ENCODE results near the gene MYH7.

The MYH7 gene

DNA sequence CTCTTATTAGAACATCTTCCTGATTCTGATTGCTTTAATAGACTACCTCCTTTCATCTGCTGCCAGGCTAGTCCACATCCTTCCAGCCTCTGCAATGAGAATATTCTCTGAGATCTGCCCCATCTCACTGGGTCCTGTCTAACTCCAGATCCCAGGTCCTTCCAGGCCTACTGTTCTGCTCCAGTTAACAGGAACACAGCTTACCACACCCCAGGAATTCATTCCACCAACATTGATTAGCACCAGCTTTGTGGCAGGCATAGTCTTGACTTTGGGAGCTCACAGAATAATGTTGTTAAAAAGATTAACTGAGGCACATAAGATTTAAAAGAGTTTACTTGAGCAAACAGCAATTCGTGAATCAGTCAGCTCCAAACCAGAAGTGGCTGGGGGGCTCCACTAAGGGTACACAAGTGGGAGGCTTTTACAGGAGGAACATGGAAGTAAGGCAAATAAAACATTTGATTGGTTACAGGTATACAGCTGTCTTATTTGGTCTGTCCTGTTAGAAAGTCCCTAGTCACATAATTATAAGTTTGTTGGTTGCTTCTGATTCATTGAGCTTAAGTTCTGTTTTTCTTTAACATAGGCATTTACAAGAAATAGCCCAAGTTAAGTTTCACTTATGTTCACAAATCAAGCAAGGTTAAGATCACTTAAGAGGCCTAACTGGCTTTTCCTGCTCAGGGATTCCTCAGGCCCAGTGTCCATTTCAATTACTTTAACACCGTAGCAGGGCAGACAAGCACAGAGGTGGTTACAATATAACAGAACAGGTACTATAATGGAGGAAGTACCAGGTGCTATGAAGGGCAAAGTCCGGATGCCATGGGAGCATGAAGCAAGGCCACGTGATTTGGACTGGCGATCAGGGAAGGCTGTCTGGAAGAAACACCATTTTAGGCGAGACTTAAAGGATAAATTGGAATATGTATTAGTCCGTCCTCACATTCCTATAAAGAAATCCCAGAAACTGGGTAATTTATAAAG is 12.2 kb upstream of the MYH7 start:
- DNase-seq (ENCODE audit: low read depth in 2 of 2): no peak

GRCh38 chr14:23446291-23446851 is 10.9 kb upstream of the MYH7 start:
- no peak for DNase-seq (ENCODE audit: low read depth in 2 of 2)

DNA sequence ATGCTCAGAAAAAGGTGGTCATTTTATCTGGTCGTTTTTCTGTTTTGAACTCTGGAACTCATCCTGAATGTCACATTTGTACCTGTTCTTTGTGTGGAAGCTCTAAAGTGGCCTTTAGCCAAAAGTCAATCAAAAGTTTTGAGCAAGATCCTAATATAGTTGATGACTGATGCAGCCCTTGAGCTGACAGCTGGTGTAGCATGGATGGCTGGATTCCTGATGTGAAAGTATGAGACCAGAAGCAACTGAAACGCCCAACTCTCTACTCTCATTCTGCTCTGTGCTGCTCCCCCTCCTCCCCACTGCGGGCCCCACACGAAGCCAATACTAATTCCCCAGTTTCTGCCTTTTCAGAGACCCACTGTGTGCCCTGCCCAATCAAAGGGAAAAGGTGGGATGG is 10.3 kb upstream of the MYH7 start:
- DNase-seq (ENCODE audit: low read depth in 2 of 2): no peak

- no peak for DNase-seq (ENCODE audit: low read depth in 2 of 2)
Measured at GRCh38 chr14:23444314-23444713, 8.9 kb upstream of the MYH7 start.

DNA sequence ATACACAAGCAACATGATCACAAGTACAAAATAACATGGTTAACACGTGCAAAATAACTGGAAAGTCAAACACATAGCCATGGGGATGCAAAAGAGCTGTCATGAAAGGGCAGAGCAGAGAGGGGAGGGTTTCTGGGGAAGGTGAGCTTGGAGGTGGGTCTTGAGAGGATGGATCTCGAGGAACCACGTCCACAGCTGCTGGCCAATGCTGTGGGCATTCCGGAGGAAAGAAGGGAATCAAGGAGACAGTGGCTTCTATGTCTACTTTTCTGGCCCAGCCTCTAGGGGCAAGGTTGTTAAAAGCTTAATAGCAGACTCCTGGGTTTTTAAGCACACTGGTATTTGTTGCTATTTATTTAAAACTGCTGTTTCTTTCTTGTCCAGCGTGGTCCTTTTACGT is 8.4 kb upstream of the MYH7 start:
- DNase-seq (ENCODE audit: low read depth in 2 of 2): no peak

GRCh38 chr14:23443411-23443812 is 8.0 kb upstream of the MYH7 start:
- no peak for DNase-seq (ENCODE audit: low read depth in 2 of 2)

DNA sequence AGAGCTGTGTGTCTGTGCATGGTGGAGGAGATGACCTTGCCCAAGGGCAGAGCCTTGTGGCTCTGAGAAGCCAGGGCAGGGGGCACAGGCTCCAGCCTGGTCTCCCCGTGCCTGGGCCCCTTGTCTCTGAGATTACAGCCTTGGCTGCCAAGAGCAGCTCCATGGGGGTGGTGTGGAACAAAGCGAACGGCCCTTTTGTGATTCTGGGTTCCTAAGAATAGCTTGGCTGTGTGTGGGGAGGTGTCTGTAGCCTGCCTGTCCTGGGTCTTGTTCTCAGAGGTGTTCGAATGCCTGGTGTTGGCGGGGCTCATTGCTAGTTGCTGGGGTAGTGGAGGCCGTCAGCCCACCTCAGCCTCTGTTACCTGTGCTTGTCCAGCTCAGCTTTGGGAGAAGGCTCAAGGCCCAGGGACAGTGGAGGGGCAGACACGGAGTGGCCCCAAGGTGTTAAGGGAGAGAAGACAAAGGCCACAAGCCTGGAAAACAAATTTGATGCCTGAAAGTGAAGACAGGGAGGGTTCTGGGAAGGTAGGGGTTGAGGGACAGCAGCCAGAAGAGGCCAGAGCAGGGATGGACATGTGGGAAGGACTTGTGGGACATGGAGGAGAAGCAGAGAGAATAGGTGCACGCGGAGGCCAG is 7.4 kb upstream of the MYH7 start:
- no peak for DNase-seq (ENCODE audit: low read depth in 2 of 2)

- no peak for DNase-seq (ENCODE audit: low read depth in 2 of 2)
Measured at GRCh38 chr14:23441076-23441475, 5.6 kb upstream of the MYH7 start.

GRCh38 chr14:23439107-23439835 is 3.8 kb upstream of the MYH7 start:
- DNase-seq (ENCODE audit: low read depth in 2 of 2): no peak

DNA sequence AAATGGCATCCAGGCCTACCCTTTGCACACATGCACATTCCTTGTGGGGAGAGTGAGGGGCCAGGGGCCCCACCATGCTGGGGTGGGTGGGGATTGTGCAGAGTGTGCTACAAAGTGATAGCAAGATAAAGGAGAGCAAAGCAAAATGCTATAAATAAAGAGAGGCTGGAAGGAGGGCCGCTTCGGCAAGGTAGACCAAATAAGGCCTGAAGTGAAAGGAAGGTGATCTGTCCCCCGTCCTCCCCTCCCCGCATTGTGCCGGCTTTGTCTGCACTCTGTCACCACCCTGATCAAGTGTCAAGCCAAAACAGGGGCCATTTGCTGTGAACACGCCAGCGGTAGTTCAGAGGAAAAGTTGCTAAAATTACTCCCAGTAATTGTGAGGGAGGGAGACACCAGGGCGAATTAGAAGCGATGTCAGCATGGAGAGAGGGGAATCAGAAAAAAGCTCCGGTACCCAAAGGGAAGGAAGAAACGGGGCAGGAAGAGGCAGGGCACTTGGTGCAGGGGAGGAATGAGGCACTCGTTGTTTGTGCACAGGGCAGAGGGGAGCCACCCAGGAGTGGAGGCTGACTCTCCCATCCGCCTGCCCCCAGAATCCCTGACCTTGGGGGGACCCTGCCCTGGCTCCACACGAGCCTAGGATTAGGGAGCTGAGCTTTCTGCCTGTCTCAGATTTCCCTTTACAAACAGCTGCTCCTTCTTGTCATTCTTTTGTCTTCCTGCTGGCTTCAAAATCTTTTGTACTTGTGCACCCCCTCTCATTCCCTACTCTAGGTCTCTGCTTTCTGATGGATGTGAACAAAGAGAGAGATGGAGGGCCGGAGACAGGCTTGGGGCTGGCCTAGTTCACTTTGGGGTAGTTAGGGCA is 2.9 kb upstream of the MYH7 start:
- DNase-seq (ENCODE audit: low read depth in 2 of 2): no peak

DNA sequence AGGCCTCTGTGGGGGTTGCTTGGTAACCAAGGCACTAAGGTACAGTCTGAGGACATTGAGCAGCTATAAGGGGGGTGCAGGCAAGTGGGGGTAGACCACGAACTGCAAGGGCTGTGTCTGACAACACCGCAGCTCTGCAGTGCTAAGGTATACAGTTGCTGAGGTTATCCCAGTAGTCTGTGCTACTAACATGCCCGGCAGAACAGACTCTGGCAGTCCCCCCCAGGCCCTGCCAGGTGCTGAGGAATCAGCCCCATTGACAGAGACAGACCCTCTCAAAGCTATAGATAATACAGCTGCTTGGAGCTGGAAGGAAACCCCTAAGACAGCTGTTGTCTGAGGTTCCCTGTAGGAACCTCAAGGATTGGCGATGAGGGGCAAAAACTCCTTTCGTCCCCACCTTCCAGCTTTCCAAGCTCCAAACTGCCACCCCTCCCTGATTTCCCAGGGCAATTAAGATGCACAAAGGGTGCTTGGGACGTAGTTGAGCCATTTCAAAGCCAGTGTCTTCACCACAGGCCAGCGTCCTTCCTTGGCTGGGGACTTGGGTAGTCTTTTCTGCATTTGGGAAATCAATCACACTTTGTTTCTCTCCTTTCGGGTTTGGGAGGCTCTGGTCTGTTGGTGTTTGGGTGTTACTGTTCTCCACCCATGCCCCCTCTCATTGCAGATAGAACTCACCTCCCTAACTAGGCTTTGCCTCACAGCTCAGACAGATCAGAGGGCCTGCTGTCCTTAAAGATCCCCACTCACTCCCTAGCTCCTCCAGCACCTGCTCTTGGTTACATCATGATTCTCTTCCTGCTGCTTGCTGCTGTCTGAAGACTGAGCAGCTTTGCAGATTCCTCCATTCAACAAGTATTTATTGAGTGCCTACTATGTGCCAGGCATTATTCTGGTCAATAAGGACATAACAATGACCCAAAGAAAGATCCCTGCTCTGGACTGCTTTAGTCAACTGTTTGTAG is 2.0 kb upstream of the MYH7 start:
- DNase-seq (ENCODE audit: low read depth in 2 of 2): no peak

DNA sequence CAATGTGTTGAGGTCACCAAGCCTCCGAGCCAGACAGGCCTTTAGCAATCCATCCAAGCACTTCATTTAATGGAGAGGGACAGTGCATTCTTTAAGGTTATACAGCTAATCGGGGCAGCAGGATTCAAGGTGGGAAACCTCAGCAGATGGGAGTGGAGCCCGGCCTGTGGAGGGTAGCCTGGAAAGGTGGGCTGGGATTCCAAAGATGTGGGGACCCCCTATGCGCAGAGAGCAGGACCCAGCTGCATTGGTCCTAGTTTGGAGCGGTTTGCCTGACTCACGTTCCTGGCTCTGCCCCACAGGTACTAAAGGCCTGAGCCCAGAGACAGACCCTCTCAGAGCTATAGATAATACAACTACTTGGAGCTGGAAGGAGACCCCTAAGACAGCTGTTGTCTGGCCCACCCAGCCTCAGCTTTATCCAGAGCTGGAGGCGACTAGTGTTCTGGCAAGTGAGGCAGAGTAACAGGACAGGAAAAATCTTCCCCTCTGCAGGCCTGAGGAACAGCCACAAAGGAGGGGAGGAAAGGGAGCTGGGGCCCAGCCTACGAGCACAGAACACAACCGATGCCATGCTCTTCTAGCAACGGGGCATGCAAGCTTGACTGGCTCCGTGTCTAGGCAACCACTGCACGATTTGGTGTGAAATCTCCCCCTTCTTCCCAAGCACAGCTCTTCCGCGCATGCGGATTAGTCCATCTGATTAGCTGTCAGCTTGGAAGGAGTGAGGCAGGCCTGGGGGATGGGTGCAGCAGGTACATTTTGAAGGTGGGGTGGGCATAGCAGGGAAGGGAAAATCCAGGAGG is 1.1 kb upstream of the MYH7 start:
- no peak for DNase-seq (ENCODE audit: low read depth in 2 of 2)

DNA sequence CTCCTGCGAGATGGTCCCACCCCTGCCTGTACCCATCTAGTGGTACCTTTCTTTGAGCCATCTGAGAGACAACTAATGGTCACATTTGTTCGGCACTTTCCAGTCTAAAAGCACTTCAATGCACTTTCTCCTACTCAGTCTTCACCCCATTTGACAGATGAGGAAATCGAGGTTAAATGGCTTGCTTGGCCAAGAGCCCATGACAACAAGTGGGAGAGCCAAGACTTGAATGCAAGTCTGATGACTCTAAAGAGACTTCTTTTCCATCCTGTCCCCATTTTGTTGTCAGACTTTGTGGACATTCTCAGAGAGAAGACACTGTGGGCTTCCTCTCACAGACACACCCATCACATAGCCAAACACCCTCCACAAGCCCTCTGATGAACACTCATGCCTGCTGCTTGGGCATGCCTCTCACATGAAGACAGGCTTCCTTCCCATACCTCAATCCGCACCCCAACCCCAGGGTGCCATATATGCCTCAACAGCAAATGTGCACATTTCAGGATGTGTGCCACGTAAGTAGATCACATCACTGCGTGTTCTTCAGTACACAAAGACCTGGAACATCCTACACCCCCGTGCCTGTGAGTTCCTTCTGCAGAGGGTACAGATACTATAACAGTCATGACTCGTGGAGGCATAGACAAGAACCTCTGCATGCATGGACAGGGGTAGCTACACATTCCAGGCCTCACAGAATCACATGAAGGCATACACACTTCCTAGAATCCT is 805 bp downstream of the MYH7 start:
- DNase-seq (ENCODE audit: low read depth in 2 of 2): no peak

DNA sequence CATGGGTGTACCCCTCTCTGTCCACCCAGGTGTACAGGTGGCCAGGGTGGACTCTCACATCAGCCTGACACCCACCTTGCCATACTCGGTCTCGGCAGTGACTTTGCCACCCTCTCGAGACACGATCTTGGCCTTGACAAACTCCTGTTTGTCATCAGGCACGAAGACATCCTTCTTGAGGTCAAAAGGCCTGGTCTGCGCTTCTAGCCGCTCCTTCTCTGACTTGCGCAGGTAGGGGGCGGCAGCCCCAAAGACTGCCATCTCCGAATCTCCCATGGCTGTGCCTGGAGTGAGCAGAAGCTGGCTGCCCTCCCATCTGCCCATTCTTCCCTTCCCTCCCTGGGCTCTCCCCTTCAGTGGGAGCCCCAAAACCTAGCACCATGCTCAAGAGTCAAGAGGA is 2.0 kb downstream of the MYH7 start:
- DNase-seq (ENCODE audit: low read depth in 2 of 2): no peak

DNA sequence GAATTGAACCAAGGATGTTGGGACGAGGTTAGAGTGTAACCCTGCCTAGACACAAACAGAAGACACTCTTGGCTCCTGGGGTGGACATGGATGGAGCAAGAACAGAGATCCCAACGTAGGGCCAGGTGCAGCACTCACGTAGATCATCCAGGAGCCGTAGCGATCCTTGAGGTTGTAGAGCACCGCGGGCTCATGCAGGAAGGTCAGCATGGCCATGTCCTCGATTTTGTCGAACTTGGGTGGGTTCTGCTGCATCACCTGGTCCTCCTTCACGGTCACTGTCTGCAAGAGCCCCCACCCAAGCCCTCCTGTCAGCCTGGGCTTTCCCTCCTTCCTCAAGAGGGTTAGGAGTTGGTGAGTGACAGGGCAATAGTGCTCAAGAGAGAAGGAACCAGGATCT is 2.5 kb downstream of the MYH7 start:
- DNase-seq (ENCODE audit: low read depth in 2 of 2): no peak

DNA sequence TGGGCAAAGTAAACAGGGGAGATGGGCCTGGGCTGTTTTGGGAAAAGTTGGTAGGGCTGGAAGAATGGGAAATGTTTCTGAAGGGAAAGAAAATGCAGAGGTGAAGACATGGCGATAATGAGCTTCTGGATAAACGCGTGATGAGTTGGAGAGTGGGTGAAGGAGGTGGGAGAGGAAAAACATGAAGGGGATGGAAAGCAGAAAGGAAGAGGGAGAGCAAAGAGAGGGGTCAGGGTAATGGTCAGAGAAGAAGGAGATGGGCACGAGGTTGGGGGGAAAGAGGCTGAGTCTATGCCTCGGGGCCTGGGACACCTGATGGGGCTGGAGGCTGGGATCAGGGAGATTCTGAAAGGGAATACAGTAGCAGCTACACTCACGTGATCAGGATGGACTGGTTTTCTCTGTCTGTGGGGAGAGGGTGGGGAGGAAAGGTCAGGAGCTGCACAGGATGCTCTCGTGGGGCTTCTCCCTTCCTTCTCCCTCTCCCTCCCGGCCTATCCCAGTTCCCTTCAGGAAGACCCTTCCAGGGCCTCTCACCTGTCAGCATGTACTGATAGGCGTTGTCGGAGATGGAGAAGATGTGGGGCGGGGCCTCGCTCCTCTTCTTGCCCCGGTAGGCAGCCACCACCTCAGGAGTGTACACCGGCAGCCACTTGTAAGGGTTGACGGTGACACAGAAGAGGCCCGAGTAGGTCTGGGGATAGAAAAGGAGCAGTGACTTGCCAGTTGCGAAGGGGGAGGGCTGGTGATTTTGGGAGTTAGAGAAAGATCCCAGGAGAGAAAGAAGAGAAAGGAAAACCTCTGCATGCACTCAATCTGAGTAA is 3.1 kb downstream of the MYH7 start:
- no peak for DNase-seq (ENCODE audit: low read depth in 2 of 2)

DNA sequence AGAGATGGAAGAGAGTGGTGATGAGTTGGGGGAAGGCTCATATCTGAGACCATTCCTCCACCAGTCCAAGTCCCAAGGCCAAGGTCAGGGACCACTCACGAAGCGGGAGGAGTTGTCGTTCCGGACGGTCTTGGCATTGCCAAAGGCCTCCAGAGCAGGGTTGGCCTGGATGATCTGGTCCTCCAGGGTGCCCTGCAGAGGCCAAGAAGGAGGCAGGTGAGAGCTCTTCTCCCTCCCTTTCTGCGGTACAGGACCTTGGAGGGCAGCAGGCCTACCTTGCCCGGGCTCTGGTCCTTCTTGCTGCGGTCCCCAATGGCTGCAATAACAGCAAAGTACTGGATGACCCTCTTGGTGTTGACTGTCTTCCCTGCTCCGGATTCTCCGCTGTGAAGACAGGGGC is 4.0 kb downstream of the MYH7 start:
- no peak for DNase-seq (ENCODE audit: low read depth in 2 of 2)

GRCh38 chr14:23430723-23431085 is 4.8 kb downstream of the MYH7 start:
- DNase-seq (ENCODE audit: low read depth in 2 of 2): no peak
